Measurements from ENCODE around the gene STXBP1.

STXBP1 gene

GRCh38 chr9:127739614-127740330 lies 127.7 kb downstream of the STXBP1 start:
- DNase-seq, result no peak

GRCh38 chr9:127741831-127742434 lies 129.9 kb downstream of the STXBP1 start:
- no peak for DNase-seq
